M059J (cell line): ENCODE results near the gene SEC22B. TPM values are rescaled to one million over a fixed set of nuclear protein-coding genes. Genes with fewer than 3 reads are reported as not detected.
A peak's percentile ranks its signal among the peaks of the same experiment; 100 is the strongest.
"Not testable (repeated sequence)": the region's sequence is repeated elsewhere in the genome, so short reads cannot be mapped to it uniquely, and the experiment has no call there.

ENCODE experiments used
- DNase-seq: peaks from one replicate; pipeline ENCODE4 v3.0.0-alpha.2; 2012; ENCODE audit warnings: low read depth
- total RNA-seq: library from RNA; depleted of rRNA; stranded (reverse); fragments of >200 nt; shearing (Covaris generic); gene quantifications from 2 replicates; pipeline ENCODE4 v1.2.3, GENCODE V29; 2014

SEC22B gene
- total RNA-seq, 1 experiment from 2014 or later: 67.0 TPM

GRCh38 chr1:120145806-120146205 is 30.5 kb downstream of the SEC22B start:
- DNase-seq: not testable (repeated sequence)

- DNase-seq: not testable (repeated sequence)
Measured at GRCh38 chr1:120144626-120145025, 31.7 kb downstream of the SEC22B start.

GRCh38 chr1:120144169-120144568 is 32.2 kb downstream of the SEC22B start:
- DNase-seq: not testable (repeated sequence)

GRCh38 chr1:120143334-120143733 is 33.0 kb downstream of the SEC22B start:
- peak; percentile 42 for DNase-seq

- DNase-seq: peak; percentile 86
Measured at GRCh38 chr1:120142512-120143263, 33.6 kb downstream of the SEC22B start.

- DNase-seq: not testable (repeated sequence)
Measured at GRCh38 chr1:120141865-120142264, 34.5 kb downstream of the SEC22B start.

- DNase-seq: not testable (repeated sequence)
Measured at GRCh38 chr1:120140656-120141265, 35.6 kb downstream of the SEC22B start.

- not testable (repeated sequence) for DNase-seq
Measured at GRCh38 chr1:120136086-120136485, 40.2 kb downstream of the SEC22B start.

- DNase-seq: not testable (repeated sequence)
Measured at GRCh38 chr1:120133928-120134325, 42.4 kb downstream of the SEC22B start.

- no peak for DNase-seq
Measured at GRCh38 chr1:120133228-120133927, 42.9 kb downstream of the SEC22B start.

- DNase-seq: not testable (repeated sequence)
Measured at GRCh38 chr1:120132406-120132763, 43.9 kb downstream of the SEC22B start.

- peak; percentile 59 for DNase-seq
Measured at GRCh38 chr1:120131611-120132405, 44.5 kb downstream of the SEC22B start.

GRCh38 chr1:120127921-120128320 is 48.4 kb downstream of the SEC22B start:
- DNase-seq: not testable (repeated sequence)

- DNase-seq: not testable (repeated sequence)
Measured at GRCh38 chr1:120126216-120126615, 50.1 kb downstream of the SEC22B start.

- not testable (repeated sequence) for DNase-seq
Measured at GRCh38 chr1:120124628-120125027, 51.7 kb downstream of the SEC22B start.

GRCh38 chr1:120123813-120124510 is 52.4 kb downstream of the SEC22B start:
- DNase-seq: peak; percentile 37

GRCh38 chr1:120122262-120122893 is 53.9 kb downstream of the SEC22B start:
- DNase-seq: not testable (repeated sequence)

GRCh38 chr1:120121830-120122229 is 54.5 kb downstream of the SEC22B start:
- not testable (repeated sequence) for DNase-seq

- not testable (repeated sequence) for DNase-seq
Measured at GRCh38 chr1:120120525-120120924, 55.8 kb downstream of the SEC22B start.

- DNase-seq: not testable (repeated sequence)
Measured at GRCh38 chr1:120117371-120118177, 58.7 kb downstream of the SEC22B start.
